ENCODE data around the gene USP28.
"Not testable (repeated sequence)": the region's sequence is repeated elsewhere in the genome, so short reads cannot be mapped to it uniquely, and the experiment has no call there.

USP28 gene, protein sequence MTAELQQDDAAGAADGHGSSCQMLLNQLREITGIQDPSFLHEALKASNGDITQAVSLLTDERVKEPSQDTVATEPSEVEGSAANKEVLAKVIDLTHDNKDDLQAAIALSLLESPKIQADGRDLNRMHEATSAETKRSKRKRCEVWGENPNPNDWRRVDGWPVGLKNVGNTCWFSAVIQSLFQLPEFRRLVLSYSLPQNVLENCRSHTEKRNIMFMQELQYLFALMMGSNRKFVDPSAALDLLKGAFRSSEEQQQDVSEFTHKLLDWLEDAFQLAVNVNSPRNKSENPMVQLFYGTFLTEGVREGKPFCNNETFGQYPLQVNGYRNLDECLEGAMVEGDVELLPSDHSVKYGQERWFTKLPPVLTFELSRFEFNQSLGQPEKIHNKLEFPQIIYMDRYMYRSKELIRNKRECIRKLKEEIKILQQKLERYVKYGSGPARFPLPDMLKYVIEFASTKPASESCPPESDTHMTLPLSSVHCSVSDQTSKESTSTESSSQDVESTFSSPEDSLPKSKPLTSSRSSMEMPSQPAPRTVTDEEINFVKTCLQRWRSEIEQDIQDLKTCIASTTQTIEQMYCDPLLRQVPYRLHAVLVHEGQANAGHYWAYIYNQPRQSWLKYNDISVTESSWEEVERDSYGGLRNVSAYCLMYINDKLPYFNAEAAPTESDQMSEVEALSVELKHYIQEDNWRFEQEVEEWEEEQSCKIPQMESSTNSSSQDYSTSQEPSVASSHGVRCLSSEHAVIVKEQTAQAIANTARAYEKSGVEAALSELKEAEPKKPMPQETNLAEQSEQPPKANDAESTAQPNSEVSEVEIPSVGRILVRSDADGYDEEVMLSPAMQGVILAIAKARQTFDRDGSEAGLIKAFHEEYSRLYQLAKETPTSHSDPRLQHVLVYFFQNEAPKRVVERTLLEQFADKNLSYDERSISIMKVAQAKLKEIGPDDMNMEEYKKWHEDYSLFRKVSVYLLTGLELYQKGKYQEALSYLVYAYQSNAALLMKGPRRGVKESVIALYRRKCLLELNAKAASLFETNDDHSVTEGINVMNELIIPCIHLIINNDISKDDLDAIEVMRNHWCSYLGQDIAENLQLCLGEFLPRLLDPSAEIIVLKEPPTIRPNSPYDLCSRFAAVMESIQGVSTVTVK

DNA sequence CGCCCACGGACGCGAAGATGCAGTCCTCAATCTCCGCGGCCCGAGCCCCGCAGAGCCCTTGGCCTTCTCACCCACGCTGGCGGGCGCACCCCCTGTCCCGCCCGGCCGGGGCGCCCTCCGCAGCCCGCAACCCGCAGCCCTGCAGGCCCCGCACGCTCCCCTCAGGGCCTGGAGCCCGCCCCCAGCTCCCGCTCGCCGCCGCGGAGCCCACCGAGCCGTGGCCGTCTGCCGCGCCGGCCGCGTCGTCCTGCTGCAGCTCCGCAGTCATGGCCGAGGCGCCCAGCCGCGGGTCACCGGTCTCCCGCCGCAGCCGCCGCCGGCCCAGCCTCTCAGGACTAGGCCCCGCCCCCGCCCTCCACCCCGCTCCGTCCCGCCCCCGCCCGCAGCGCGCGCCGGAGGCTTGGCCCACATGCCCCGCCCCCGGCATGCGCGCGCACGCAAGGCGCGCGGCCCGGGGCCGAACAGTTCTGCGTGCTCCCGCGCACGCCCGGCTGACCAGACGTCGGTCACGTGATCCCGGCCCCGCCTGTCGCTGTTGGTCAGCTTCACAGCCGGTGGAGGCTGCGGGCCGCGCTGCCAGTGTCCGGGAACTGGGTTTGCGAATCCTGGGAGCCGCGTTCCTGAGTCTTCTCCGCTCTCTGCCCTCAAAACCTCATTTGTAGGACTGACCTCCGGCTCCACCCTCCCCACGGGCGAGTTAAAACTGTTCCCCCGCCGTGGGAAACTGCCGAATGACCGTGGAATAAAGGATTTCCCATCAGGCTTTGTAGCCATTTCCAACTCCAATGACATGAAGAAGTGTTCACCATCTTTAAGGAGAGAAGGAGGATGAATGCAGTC lies at the start of gene USP28:
TSS of gene USP28 (minus strand) at position 339 of the 840 bp plus-strand sequence. CDS start at position 268, 71 bp downstream.
- DNase-seq (ENCODE audit: low spot score), result peak; percentile 95

DNA sequence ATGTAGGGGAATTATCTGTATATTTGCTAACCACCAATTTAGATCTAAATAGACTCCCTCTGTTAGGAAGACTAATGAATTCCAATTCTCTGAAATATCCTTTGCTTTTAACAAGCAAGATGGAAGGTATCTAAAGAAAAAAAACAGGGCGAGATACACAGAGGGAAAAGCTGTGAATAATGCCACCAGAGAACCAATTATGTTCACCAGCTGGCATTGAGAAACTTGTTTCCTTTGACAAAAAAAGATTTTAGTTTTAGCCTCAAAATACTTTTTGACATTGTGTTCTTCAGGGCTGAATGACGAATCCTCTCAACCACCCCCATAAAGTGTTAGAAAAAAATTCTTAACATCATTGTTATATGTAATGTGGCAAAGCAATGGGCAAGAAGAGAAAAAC lies 48.2 kb upstream of the USP28 start:
- DNase-seq (ENCODE audit: low spot score), result no peak

DNA sequence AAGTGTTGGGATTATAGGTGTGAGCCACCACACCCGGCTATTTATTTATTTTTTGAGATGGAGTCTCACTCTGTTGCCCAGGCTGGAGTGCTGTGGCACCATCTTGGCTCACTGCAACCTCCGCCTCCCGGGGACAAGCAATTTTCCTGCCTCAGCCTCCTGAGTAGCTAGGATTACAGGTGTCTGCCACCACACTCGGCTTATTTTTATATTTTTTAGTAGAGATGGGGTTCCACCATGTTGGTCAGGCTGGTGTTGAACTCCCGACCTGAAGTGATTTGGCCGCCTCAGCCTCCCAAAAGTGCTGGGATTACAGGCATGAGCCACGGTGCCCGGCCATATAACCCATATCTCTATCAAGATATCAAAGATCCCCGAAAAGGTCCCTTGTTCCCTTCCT lies 36.1 kb upstream of the USP28 start:
- DNase-seq (ENCODE audit: low spot score), result not testable (repeated sequence)

DNA sequence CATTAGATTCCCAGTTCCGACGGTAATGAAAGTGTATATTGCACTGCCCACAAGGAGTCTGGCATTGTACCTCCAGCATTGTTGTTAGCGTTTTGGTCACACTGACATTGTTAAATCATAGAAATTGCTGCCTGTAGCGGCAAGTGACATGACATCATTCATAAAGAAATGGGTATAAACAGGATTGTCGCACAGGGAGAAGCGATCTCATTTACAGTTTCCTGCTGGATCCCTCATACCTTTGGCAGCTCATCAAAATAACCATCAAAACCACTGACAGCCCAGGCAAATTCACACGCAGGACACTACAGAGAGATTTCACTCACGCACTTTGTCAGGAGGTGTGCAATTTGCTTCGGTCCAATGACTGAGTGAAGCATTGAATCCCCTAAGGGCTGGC lies 32.7 kb upstream of the USP28 start:
- no peak for DNase-seq (ENCODE audit: low spot score)

DNA sequence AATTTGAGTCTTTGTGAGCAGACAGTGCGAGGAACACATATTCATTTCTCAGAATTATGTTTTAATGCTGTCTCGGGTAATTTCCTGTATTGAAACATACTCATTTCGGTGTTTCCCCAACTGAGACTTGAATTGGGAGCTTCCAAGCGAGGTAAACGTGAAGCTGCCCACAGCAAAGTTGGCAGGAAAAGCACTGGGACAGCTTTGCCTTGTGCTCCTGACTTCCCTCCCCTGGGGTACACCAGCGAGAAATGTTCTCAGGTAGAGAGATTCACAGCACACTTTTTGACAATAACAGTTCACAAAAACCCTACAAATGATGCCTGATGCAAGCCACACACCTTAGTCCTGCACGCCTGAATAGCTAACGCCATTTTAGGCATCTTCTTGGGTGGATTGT lies 32.3 kb upstream of the USP28 start:
- no peak for DNase-seq (ENCODE audit: low spot score)

DNA sequence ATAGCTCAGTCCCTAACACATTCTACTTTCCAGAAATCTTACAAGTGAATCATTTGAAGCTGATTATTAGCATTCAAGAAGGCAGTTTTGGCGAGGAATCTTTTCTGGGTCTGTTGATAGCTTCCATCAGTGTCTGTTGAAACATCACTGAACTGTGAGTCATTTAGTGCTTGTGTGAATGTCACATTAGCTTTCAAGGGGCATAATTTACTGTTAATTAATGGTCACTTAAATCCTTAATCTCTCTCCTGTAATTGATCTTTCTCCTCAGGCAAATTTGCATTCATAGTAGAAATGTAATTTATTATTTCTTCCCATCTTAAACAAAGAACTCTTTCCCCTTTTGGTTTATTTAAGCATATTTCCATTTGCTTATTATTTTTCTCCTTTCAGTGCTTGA lies 31.8 kb upstream of the USP28 start:
- DNase-seq (ENCODE audit: low spot score), result no peak

DNA sequence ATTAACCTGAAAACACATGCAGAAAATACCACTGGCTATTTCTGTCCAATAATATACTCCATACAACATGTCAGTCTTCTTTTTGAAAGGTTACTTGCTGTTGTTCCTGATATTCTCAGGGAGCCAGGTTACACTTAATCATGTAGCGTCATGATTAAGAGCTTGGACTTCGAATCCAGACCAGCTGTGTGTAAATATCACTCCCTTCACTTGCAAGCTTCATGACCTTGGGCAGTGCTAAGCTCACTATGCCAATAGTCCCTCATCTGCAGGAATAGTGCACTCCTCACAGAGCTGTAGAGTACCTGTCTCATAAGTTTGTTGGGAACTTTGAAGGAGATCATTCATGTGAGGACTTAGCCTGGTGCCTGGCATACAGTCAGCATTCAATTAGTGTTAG lies 31.1 kb upstream of the USP28 start:
- no peak for DNase-seq (ENCODE audit: low spot score)

DNA sequence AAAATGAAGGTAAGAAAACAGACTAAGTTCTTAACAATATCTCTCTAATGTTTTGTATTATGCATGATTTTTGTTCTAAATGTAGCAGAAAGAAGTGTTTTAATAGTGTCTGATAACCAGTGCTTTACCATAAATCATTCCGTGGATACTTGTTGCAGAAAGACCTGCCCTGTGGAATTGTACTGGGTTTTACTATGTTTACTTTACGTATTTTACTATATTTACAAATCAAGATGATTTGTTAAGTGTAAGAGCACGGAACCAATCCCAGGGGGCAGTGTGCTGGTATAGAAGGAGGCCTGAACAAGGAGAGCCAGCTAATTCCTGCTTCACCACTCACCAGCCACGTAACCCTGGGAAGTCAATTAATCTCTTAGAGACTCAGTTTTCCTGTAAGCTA lies 30.7 kb upstream of the USP28 start:
- peak; percentile 68 for DNase-seq (ENCODE audit: low spot score)

DNA sequence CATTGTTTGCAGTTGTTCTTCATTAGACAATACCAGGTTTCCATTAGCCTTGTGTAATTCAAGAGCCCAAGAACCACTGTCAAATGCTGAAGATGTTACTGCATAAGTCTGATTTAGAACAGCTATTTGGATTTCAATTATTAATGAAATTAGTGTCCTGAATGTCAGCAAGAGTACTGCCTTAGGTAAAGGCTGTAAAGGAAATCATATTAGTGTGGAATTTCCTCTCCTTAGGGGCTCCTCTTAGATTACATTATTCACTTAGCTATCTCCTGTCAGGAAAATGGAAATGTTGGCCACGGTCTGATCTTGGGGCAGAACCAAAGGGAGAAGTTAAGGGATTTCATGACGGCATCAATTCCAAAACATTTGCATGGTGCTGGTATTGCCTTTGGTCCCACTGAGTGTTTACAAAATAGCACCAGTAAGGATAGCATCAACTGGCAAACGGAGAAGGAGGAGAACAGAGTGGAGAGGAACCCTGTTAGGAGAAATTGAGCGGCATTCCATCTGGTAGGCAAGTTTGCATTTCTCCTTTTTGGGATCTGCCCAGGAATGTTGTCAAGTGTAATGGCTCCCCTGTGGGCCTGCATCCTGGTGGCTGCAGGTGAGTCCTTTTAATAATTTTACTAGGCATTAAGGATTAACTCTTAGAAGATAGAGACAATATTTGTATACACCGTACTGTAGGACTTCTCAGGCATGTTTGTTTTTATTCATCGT lies 29.2 kb upstream of the USP28 start, which contains the start of gene HTR3B:
TSS of gene HTR3B (plus strand) at position 418 of the 723 bp plus-strand sequence. CDS start at position 556, 138 bp downstream.
- no peak for DNase-seq (ENCODE audit: low spot score)

DNA sequence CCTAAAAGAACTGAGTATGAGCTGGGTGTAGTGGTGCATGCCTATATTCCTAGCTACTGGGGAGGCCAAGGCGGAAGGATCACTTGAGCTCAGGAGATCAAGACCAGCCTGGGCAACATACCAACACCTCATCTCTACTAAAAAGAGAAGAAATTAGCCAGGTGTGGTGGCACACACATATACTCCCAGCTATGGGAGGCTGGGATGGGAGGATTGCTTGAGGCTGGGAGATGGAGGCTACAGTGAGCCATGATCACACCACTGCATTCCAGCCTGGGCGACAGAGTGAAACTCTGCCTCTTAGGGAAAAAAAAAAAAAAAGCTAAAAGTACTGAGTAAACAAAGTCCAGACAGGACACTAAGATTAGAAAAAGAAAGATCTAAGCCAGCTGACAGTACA lies 25.8 kb upstream of the USP28 start:
- DNase-seq (ENCODE audit: low spot score), result no peak

DNA sequence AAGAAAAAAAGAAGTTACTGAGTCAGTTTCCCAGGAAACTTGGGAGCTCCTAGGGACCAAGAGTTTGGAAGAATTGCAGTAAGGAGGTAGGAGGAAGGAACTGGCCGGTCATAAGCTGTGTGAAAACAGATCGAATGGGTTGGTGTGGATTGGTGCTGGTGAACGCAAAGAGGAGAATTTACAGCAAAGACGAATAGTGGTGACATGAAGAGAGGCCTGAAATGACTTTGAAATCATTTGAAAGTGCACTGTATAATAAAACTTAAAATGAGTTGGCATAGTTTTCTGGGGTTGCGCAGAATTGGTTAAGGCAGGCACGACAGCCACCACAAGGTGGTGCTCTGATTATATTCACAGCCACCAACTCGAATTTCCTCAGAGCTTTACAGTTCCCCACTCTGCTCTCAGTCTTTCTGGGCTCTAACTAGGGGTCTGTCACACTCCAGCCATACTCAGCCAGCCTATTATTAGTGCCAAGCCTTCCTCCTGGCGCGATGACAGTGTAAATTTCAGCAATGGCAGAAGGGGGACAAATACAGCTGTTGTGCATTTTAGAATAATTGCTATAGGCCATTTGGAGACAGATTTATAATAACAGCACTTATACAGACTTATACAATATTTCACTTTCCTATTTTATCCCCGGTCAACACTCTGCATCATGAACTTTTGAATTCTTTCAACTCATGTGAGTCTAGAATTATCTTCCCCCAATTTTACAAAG lies 20.9 kb upstream of the USP28 start:
- peak; percentile 29 for DNase-seq (ENCODE audit: low spot score)

DNA sequence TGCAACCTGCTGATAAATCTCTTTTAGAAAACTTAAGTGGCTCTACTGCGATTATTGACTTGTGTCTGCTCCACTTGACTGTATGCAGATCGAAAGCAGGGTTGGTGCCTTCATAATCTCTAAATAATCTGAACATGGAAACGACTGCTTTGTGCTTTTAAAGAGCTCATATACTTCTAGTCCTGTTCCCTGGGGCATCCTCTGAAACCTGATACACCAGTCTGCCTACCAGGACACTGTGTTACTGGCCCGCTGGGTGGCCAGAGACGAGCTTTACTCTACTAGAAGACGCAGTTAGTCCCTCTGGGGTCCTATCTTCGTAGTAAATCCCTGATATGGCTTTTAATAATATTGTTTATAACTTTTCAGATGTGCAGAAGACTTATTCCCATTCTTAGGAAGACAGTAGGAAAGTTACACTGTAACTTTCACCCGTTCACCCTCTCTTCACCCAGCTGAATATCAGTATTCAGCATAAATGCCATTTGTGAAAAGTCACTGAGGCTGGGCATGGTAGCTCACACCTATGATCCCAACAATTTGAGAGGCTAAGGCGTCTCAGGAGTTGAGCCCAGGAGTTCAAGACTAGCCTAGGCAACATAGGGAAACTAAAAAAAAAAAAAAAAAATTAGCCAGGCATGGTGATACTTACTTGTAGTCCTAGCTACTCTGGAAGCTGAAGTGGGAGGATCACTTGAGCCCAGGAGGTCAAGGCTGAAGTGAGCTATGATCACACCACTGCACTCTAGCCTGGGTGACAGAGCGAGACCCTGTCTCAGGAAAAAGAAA lies 20.2 kb upstream of the USP28 start:
- DNase-seq (ENCODE audit: low spot score), result no peak

DNA sequence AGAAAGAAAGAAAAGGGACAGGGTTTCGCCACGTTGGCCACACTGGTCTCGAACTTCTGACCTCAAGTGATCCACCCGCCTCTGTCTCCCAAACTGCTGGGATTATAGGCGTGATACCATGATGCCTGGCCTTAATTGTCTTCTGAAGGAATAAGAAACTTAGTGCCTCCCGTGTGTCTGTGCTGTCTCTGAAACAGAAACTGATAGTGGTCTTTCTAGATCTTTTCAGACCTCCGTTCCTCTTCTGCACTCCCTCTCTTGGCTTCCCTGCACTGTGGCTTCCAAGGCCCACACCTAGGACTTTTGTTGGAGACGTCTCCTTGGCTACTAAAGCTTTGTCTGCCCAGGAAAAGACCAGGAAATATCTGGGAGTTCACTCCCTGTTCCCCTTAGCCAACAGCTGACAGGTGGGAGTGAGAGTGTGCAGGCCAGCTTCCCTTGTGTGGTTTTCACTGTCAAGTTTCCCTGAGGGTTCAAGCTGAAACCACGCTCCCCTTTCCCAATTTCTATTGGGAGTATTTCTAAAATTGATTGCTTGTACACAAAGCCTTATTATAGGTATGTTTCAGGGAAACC lies 19.1 kb upstream of the USP28 start:
- no peak for DNase-seq (ENCODE audit: low spot score)

DNA sequence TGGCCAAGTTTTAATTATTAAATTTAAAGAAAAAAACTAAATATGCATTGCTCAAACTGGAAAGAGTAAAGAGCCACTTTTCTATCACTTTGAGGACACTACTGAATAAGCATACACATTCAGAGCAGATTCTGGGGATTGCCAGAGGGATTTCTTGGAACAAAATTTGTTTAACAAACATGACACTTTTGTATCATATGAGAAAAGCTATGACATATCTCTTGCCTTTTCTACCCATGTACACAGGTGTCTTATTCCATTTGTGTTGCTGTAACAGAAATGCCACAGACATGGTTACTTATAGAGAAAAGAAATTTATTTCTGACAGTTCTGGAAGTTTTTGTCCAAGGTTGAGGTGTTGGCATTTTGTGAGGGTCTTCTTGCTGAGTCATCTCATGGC lies 13.5 kb upstream of the USP28 start:
- DNase-seq (ENCODE audit: low spot score), result no peak

DNA sequence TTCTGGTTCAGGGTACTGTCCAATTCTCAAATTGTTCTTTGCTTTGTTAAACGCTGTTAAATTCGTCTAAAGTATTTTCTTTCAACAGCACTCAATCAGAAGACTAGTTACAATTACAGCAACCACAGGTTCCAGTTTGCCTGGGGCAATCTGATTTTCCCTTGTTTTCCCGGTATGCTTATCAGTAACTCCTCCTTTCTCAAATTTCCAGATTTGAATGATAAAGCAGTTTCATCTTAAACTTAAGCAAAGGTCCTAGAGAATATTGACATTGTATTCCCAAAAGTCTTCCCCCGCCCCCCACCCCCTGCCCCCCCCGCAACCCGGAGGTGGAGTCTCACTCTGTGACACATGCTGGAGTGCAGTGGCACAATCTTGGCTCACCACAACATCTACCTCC lies 10.5 kb upstream of the USP28 start:
- DNase-seq (ENCODE audit: low spot score), result no peak

DNA sequence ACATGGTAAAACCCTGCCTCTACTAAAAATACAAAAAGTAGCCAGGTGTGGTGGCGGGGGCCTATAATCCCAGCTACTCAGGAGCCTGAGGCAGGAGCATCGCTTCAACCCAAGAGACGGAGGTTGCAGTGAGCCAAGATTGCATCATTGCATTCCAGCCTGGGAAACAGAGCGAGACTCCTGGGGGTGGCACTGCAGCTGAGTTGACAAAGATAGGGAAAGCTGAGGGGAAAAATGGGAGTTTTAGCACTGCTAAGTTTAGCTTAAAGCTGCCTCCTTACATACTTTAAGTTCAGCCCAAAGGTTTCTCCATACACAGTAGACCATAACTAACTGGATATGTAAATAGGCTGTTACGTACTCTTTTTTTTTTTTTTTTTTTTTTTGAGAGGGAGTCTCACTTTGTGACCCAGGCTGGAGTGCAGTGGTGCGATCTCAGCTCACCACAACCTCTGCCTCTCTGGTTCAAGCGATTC lies 9.0 kb upstream of the USP28 start:
- no peak for DNase-seq (ENCODE audit: low spot score)

DNA sequence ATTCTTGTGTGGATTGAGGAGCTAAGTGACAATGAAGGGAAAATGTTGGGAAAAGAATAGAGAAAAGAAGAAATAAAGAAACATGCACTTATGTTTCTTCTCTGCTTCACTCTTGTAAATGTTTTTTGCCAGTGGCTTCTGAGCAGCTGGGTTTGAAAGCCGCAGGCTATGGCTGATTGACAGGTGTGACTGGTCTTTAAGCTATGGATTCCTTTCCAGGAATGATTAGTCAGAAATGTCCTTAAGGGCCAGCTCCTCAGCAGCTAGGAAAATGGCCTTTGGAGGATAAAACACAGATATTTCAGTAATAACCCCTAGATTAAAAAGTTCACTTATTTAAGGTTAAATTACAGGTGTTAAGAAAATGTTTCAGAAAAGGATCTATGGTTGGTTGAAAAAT lies 6.5 kb upstream of the USP28 start:
- DNase-seq (ENCODE audit: low spot score), result peak; percentile 30

DNA sequence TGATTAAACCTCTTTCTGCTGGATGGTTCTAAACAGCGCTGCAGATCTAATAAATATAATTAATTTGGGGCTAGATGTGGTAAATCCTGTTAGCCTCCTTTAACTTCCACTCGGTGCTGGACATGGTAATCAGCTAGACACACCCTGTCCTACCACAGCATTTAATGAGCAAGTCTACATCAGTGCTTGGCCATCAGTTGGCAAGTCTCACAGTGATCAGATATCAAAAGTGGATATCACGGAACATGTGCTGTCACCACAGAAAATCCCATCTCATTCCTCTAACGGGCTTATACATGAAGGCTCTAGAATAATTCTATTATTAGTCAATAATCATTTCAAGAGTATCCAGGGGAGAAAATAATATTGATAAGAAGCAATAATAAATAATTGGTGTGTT lies 5.6 kb upstream of the USP28 start:
- DNase-seq (ENCODE audit: low spot score), result no peak

DNA sequence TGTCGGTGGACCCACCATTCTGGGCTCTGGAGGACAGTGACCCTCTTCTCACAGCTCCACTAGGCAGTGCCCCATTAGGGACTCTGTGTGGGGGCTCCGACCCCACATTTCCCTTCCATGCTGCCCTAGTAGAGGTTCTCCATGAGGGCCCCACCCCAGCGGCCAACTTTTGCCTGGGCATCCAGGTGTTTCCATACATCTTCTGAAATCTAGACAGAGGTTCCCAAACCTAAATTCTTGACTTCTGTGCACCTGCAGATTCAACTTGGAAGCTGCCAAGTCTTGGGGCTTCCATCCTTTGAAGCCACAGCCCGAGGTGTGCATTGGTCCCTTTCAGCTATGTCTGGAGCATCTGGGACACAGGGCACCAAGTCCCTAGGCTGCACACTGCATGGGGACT lies 4.1 kb upstream of the USP28 start:
- DNase-seq (ENCODE audit: low spot score), result not testable (repeated sequence)

All from RKO (cell line).